Fibroblast of skin of right biceps (primary cell): ENCODE measurements around the gene R3HDM4.
"Not testable (repeated sequence)": the region's sequence is repeated elsewhere in the genome, so short reads cannot be mapped to it uniquely, and the experiment has no call there.

Source experiments
- DNase-seq: peaks from one replicate; pipeline ENCODE4 v3.0.0-alpha.2; 2013

The R3HDM4 gene

DNA sequence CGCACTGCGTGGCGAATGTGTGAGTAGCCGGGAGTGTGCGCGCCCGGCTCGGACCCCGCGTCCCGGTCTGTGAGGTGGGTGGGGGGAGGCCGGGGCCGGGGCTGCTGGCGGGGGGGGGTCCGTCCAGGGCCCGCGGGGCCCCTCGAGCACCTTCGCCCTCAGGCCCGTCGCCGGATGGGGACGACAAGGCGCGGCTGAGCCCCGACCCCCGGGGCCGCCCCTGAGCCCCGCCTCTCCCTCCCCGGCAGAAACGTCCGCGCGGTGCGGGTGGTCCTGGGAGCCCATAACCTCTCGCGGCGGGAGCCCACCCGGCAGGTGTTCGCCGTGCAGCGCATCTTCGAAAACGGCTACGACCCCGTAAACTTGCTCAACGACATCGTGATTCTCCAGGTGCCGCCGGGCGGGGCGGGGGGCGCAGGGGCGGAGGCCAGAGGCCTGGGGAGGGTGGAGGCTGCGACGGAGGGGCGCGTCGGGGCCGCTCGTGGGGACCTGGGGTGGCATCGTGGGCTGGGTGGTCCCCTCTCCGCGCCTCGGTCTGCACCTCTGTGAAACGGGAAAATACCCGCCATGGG is 59.9 kb downstream of the R3HDM4 start:
- no peak for DNase-seq

DNA sequence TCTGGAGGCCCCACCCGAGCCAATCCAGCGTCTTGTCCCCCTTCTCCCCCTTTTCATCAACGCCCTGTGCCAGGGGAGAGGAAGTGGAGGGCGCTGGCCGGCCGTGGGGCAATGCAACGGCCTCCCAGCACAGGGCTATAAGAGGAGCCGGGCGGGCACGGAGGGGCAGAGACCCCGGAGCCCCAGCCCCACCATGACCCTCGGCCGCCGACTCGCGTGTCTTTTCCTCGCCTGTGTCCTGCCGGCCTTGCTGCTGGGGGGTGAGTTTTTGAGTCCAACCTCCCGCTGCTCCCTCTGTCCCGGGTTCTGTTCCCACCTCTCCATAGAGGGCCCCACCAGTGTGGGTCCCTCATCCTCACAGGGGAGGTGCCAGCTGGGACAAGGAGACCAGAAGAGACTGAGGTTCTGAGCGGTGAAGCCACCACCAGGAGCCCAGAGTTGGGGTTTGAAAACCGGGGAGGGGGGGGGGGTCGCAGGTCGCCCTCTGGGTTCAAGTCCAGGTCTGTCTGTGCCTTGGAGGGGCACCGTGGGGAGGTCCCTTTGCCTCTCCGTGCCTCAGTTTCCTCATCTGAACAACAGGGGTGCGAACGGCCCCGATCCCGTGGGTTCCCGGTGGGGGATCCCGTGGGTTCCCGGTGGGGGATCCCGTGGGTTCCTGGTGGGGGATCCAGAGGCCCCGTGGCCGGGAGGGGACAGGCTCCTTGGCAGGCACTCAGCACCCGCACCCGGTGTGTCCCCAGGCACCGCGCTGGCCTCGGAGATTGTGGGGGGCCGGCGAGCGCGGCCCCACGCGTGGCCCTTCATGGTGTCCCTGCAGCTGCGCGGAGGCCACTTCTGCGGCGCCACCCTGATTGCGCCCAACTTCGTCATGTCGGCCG is 60.6 kb downstream of the R3HDM4 start, which contains the start of gene ELANE:
Gene ELANE, plus strand, starts transcription at position 168 of the 878 bp plus-strand sequence. Its CDS starts 26 bp downstream, at position 194.
- no peak for DNase-seq

GRCh38 chr19:850979-851335 is 62.1 kb downstream of the R3HDM4 start:
- DNase-seq = no peak

DNA sequence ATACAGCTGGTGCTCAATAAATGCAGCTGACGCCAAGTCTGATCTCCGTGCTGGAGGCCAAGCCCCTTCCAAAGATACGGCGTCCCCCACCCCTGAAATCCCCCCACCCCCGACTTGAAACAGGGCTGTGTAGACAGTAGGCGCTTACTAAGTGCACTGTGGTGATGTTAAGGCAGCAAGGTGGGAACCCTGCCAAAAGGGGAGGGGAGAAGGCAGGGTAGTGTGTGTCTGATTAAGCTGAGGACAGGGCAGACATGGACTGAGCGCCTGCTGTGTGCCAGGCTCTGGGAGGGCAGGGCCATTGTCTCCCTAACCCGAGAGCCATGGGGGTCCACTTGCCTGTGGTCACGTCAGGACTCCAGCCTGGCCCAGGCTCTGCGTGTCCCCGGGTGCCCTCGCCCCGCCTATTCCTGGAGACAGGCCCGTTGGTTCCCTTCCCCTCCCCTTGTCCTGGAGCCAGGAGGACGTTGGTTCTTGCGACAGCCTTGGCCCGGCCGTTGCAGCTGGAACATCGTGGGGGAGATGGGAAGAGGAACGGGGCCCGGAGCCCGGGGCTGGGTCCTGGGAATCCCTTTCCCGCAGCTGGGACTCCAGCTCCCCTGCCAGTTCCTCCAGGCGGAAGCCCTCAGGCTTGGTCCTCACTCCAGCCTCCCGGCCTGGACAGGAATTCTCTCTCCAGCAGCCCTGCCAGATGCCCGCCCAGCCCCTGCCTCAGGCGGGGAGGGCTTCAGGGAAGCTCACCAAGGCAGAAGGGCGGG is 62.6 kb downstream of the R3HDM4 start:
- DNase-seq = peak; percentile 74

DNA sequence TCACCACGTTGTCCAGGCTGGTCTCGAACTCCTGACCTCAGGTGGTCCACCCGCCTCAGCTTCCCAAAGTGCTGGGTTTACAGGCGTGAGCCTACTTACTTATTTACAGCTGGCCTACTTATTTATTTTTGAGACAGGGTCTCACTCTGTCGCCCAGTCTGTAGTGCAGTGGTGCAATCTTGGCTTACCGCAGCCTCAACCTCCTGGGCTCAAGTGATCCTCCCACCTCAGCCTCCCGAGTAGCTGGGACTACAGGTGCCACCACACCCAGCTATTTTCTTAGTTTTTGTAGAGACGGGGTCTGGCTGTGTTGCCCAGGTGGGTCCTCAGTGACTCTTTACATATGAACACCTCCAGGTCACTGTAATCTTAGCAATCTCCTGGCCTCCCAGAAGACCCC is 63.8 kb downstream of the R3HDM4 start:
- not testable (repeated sequence) for DNase-seq

DNA sequence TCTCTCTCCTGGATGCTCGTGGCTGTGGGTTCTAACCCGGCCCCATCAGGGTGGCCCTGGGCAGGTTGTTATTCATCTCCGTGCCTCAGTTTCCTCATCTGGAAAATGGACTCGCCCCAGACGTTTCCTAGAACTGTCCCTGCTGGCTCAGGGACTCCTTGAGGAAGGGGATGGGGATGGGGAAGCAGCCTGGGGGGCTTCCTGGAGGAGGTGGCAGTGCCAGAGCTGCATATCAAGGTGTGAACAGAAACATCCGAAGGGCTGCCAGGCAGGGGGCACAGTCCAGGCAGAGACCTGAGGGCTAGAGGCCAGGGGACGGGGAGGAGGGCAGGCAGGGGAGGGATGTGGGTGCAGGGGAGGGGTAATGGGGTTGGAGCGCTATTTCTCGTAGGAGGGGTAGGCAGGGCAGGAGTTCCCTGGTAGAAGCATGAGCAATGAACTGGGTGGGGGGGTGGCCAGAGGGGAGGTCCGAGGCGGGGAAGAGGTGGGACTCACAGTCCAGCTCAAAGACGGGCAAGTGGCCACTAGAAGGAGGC is 64.6 kb downstream of the R3HDM4 start:
- DNase-seq = no peak
